Vagina (tissue), 2 donors: ENCODE measurements around the gene CAPRIN2. TPM values are rescaled to one million over a fixed set of nuclear protein-coding genes. Genes with fewer than 3 reads are reported as not detected.

ENCODE experiments used
- DNase-seq, 2 donors: peaks; one replicate each; pipeline ENCODE4 v3.0.0-alpha.2; 2017; ENCODE audit errors: extremely low spot score in 2 of 2
- H3K27ac ChIP-seq: fragments of 200-600 bp; sonication (generic); one replicate; pipeline ENCODE4 v1.5.1; 2019
- H3K27me3 ChIP-seq: fragments of 200-600 bp; sonication (generic); one replicate; pipeline ENCODE4 v1.5.1; 2019
- H3K36me3 ChIP-seq, 2 donors: fragments of 200-600 bp; sonication (generic); one replicate each; pipeline ENCODE4 v1.5.1; 2017 to 2019
- H3K4me1 ChIP-seq: fragments of 200-600 bp; sonication (generic); one replicate; pipeline ENCODE4 v1.5.1; 2019
- H3K4me3 ChIP-seq, 2 donors: fragments of 200-600 bp; sonication (generic); 1 replicate in 1 of 2; 2 replicates in 1 of 2; pipeline ENCODE4 v1.5.1; 2016 to 2019
- H3K9me3 ChIP-seq: fragments of 200-600 bp; sonication (generic); one replicate; pipeline ENCODE4 v1.5.1; 2019
- POLR2A ChIP-seq, 2 donors: fragments of 450-650 bp; IDR thresholded peaks; one replicate each; pipeline ENCODE4 v1.6.1; 2017; ENCODE audit warnings: antibody characterized with exemption in 2 of 2, mild to moderate bottlenecking in 2 of 2, moderate library complexity in 2 of 2
- POLR2AphosphoS5 ChIP-seq, 2 donors: sonication (generic); formaldehyde crosslinking; IDR thresholded peaks; one replicate each; pipeline ENCODE4 v1.9.0; 2017; ENCODE audit warnings: antibody characterized with exemption in 2 of 2, mild to moderate bottlenecking in 2 of 2, low read depth in 1 of 2; ENCODE audit not compliant: insufficient read depth in 1 of 2
- intact Hi-C: fragments of 100-400 bp; cut with DNase I; formaldehyde crosslinking; loops from one replicate; pipeline ENCODE4 v1.15.1; 2023
- total RNA-seq: library from RNA; depleted of rRNA; stranded (reverse); fragments of >200 nt; gene quantifications from one replicate; pipeline ENCODE4 v1.2.3, GENCODE V29; 2016
- TF ChIP-seq, protein P1 (sequence below), 3 experiments: fragments of 450-650 bp in 2 of 3; fragments of 200-600 bp in 1 of 3; sonication (generic) in 1 of 3; IDR thresholded peaks; one replicate each; pipeline ENCODE4 v1.5.1; 2017 to 2019; ENCODE audit warnings: antibody characterized with exemption in 3 of 3, mild to moderate bottlenecking in 2 of 3, moderate library complexity in 2 of 3

Gene CAPRIN2
- total RNA-seq, 1 donor from 2014 or later, result 41.3 TPM

DNA sequence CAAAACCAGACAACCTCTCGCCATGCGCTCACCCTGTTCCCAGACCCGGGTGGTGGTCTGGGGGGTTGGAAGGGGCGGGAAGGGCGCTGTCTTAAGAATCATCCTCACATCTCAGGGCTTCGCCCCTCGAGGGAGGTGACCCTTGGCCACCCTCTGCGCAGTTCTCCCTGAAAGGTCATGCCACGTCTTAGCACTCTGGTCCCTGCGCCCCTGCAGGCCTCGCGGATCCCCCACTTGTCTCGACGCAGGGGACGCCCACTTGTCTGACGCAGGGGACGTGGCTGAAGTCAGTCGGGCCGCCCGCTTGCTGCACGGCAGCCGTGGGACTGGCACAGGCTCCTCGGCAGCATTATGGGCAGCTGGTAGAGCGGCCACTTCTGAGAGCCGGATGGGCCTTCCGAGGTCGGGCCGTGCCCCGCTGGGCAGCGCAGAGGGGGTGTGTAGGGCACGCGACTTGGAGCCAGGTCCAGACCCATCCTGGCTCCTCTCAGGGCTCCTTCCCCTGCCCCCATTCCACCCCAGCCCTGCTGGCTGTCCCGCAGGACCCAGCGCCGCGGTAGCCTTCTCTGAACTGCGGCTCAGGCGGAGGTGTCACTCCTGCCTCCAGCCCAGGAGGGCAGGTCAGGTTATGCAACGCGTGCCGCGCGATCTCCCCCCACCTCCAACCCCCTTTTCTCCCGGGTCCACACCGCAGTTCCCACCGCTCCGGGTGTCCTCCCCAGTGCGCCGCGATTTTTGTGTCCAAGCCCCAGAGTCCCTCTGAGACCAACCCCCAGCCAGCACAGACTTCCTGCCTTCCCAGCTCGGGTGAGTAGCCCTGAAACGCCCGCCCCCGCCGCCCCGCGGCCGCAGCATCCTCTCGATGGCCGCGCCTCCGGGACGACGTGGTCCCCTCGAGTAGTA lies 40.9 kb upstream of the CAPRIN2 start:
- Histone ChIP-seq H3K36me3 (no peaks in the 10 kb centered on the region), H3K27me3 (no peaks in the 10 kb centered on the region), H3K4me3 (peak overlapping the region; percentile 61 to 64), H3K4me1 (peaks cover 22% of the 10 kb centered on the region), H3K27ac (peak overlapping the region; percentile 49), H3K9me3 (no peaks in the 10 kb centered on the region)
- no peak for DNase-seq
- intact Hi-C loops, result no loop called here
- peak in 1 of 2 donors; percentile 37 for TF ChIP-seq POLR2AphosphoS5 (IDR thresholded peaks at IDR 0.05; ENCODE audit: insufficient read depth in 1 of 2, low read depth in 1 of 2)
- TF ChIP-seq, protein P1, sequence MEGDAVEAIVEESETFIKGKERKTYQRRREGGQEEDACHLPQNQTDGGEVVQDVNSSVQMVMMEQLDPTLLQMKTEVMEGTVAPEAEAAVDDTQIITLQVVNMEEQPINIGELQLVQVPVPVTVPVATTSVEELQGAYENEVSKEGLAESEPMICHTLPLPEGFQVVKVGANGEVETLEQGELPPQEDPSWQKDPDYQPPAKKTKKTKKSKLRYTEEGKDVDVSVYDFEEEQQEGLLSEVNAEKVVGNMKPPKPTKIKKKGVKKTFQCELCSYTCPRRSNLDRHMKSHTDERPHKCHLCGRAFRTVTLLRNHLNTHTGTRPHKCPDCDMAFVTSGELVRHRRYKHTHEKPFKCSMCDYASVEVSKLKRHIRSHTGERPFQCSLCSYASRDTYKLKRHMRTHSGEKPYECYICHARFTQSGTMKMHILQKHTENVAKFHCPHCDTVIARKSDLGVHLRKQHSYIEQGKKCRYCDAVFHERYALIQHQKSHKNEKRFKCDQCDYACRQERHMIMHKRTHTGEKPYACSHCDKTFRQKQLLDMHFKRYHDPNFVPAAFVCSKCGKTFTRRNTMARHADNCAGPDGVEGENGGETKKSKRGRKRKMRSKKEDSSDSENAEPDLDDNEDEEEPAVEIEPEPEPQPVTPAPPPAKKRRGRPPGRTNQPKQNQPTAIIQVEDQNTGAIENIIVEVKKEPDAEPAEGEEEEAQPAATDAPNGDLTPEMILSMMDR (IDR thresholded peaks at IDR 0.05), result peak in 1 of 3 experiments; percentile 15
- TF ChIP-seq POLR2A (IDR thresholded peaks at IDR 0.05), result no peak

DNA sequence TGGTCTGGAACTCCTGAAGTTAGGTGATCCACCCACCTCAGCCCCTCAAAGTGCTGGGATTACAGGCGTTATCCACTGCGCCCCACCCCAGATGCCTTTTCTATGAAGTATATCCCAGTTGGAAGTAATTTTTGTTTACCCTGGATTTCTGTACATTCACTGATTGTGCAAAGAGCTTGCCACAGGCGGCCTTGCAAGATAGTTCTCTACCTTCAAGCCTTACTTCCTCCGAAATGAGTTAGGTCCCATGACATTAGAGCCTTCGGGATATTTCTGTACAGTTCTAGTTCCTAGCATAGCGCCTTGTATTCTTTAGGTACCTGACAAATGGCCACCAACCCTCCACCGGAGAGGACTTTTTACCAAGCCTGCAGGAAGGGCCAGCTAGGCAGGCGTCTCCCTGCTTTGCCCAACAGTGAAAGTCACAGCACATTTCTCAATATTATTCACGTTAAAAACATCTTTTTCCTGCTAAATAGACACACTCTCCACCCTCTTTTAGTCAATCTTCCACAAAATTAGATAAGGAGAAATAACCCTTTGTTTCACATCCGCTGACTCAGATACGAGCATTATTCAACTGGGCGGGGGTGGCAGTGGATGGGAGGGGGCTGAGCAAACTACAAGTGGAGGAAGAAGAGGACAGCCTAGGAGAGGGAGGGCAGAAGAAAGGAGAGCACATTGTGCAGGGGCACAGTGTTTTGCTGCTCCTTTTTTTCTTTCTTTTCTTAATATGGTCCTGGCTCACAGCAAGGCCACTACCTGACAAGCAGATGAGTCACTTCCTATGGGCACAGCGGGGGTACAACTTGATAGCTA lies 40.0 kb upstream of the CAPRIN2 start:
- peak overlapping the region; percentile 61 to 64 for H3K4me3 ChIP-seq
- H3K27ac ChIP-seq, result no peak overlapping the region
- intact Hi-C loops, result no loop called here
- TF ChIP-seq POLR2A (IDR thresholded peaks at IDR 0.05) (no peak), POLR2AphosphoS5 (IDR thresholded peaks at IDR 0.05; ENCODE audit: insufficient read depth in 1 of 2, low read depth in 1 of 2) (no peak)
- TF ChIP-seq, protein P1 (IDR thresholded peaks at IDR 0.05), result no peak
- no peak for DNase-seq
- H3K36me3 ChIP-seq, result no peaks in the 10 kb centered on the region
- H3K4me1 ChIP-seq, result peaks cover 22% of the 10 kb centered on the region
- H3K9me3 ChIP-seq, result no peaks in the 10 kb centered on the region
- no peaks in the 10 kb centered on the region for H3K27me3 ChIP-seq

DNA sequence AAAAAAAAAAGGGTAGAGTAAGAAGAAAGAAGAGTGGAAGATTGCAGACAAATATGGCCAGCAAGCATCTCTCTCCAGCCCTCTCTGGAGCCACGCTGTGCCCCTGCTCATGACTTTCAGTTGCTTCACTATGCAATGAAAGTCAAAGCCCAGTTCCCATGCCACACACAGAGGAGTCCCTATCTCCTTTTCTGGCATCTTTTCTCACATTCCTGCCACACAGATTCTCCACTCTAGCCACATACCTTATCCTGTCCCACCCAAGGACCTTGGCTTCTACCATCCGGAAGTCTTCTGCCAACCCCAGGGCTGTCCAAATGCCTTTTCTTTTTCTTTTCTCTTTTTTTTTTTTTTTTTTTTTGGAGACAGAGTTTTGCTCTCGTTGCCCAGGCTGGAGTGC lies 39.3 kb upstream of the CAPRIN2 start:
- Histone ChIP-seq H3K27ac (no peak overlapping the region), H3K4me1 (peaks cover 22% of the 10 kb centered on the region), H3K36me3 (no peaks in the 10 kb centered on the region), H3K4me3 (no peak overlapping the region), H3K9me3 (no peaks in the 10 kb centered on the region), H3K27me3 (no peaks in the 10 kb centered on the region)
- no peak for DNase-seq
- TF ChIP-seq, protein P1 (IDR thresholded peaks at IDR 0.05), result no peak
- TF ChIP-seq POLR2A (IDR thresholded peaks at IDR 0.05) (no peak), POLR2AphosphoS5 (IDR thresholded peaks at IDR 0.05; ENCODE audit: insufficient read depth in 1 of 2, low read depth in 1 of 2) (no peak)
- intact Hi-C loops, result no loop called here

DNA sequence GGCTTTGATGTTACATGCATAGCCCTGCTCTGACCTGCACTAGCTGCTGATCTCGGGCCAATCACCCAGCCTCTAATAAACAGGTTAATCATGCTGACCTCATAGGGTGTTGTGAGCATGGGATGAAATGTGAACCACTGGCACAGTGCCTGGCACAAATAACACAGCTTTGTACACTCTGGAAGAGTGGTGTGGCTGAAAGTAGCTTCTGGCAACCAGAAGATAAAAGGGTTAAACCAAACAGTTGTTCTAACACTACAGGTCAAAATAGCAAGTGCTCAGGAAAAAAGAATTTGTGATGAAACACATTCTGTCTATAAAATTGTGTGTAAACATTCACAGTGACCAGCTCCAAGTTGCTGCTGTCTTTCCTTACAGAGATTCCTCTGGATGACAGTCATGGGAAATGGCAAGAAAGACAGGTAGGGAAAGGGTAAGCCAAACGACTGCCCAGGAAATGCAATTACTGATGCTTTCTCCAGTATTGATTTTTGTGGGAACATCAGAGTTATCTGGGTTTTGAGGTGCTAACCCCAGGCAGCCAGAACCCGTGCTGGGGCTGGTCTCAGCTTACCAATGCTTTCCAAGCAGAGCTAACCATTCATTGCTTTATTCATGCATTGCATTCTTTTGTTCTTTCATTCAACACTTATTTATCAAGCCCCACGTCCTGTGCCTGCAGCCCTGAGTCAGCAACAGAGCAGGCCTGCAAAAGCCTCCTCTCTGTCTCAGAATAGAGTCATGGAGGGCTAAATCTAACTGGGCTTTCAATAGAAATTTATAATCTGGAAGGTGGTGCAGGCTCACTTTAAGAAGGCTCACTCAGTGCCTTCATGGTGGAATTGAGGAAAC lies 38.1 kb upstream of the CAPRIN2 start:
- Histone ChIP-seq H3K9me3 (no peaks in the 10 kb centered on the region), H3K36me3 (no peaks in the 10 kb centered on the region), H3K27ac (no peak overlapping the region), H3K27me3 (no peaks in the 10 kb centered on the region), H3K4me3 (no peak overlapping the region), H3K4me1 (peaks cover 22% of the 10 kb centered on the region)
- TF ChIP-seq, protein P1 (IDR thresholded peaks at IDR 0.05), result no peak
- no peak for TF ChIP-seq POLR2AphosphoS5 (IDR thresholded peaks at IDR 0.05; ENCODE audit: insufficient read depth in 1 of 2, low read depth in 1 of 2)
- intact Hi-C loops, result no loop called here
- no peak for DNase-seq
